HG02588 (cell line): Measurements from ENCODE around the gene PROK1.

Source experiments
- ATAC-seq: cut with Tn5 transposase; IDR thresholded peaks from one replicate; pipeline ENCODE4 v1.9.1; 2021; ENCODE audit warnings: mild to moderate bottlenecking, moderate library complexity; ENCODE audit not compliant: unreplicated experiment

The PROK1 gene

DNA sequence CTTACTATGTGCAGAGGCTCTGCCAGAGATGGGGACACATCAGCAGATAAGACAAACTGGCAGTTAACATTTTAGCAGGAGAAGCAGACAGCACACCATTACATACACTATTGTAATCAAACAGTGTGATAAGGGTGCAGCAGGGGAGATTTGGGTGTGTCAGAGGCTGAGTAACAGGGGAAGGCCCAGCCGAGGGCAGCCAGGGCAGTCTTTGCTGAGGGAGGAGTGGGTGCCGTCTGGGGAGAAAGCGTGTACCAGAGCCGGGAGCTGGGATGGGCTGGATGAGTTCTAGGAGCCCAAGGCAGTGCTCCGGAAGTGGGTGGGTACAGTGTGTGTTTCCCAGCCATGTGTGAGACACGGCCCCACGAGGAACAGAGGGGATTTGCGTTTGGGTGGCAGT lies 36.8 kb downstream of the PROK1 start:
- no peak for ATAC-seq

DNA sequence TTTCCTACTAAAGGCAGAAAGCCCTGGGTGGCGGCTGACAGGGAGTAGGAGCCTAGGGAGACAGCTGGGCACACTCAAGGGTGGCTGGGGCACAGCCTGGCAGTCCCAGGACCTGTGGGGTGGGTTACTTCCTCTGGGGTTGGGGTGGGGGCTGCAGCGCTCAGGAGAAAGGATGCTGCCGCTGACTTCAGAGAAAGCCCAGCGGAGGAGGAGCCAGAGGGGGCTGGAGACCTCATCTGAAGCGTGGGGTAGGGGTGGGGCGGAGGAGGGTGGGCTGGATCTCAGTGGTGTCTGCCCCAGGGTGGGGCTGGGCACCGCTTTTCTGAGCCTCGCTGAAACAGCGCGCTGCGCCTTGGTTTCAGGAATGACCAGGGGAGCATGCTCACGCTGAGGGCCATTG lies 37.2 kb downstream of the PROK1 start:
- ATAC-seq = no peak

DNA sequence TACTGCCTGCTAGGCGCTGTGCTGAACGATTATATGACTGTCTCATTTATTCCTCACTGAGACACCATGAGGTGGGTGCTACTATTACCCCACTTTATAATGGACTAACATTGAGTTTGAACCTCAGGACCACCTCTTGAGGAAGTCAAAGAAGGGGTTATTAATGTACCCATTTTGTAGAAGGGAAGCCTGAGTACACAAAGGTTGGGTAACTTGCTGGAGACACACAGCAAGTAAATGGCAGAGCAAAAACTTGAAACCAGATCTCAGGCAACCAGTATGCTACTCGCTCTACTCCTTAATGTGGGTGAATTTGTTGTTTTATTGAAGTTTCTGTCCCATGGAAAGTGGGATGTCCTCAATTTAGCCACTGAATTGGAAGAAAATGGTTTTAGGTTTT lies 37.9 kb downstream of the PROK1 start:
- ATAC-seq = no peak

DNA sequence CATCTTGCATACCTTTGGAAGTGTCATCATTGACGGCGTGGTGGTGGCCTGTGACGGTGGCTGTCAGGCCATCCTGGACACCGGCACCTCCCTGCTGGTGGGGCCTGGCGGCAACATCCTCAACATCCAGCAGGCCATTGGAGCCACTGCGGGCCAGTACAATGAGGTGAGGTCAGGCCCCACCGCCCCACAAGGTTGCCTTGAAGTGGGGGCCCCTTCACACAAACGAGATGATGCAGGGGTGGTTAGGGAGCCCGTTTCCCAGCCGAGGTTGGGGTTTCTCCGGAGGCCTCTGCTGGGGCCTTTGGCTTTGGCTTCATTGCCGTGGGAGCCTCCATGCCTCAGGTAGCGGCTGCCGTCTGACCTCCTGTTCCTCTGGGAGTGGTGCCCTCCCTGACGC lies 38.5 kb downstream of the PROK1 start:
- no peak for ATAC-seq

DNA sequence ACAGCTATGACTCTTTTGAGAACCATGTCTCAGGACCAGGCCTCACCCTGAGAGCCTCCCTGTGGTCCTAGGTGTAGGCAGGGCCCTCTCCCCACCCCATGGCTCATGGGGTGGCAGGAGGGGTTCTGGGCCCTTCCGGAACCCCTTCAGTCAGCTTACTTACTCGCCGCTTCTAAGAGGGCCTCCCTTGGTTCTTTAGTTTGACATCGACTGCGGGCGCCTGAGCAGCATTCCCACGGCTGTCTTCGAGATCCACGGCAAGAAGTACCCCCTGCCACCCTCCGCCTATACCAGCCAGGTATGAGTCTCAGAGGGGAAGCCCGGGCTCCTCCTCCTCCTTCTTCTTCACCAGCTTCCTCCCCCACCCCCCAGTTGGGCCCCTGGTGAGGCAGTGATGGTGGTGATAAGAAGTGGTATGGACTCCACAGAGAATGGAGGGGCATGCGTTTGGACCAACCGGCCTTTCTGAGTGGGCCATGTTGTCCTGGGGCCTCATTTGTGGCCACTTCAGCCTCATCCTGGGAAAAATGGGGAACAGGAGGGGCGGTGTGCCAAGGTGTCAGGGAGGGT lies 39.1 kb downstream of the PROK1 start:
- no peak for ATAC-seq

DNA sequence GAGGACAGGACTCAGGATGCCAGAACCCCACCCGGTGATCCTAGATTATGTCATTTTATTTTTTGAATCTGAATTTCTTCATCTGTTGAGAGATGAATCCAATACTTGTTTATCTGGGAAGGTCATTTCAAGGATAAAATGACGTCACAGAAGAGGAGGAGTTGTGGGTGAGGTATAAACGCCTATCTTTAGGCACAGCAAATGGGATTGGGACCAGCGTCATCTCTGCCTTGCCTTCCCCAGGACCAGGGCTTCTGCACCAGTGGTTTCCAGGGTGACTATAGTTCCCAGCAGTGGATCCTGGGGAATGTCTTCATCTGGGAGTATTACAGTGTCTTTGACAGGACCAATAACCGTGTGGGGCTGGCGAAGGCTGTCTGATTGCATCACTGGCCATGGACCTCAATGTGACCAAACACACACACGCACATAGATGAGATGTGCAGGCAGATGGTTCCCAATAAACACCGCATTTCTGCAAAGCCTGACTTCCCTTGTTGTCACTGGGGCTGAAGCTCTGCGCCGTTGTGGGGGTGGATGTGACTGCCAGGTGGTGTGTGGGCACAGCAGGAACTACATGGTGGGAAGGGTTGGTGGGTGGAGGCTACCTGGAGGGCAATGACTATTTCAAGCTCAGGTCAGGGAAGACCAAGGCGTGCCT lies 40.0 kb downstream of the PROK1 start:
- ATAC-seq = no peak

DNA sequence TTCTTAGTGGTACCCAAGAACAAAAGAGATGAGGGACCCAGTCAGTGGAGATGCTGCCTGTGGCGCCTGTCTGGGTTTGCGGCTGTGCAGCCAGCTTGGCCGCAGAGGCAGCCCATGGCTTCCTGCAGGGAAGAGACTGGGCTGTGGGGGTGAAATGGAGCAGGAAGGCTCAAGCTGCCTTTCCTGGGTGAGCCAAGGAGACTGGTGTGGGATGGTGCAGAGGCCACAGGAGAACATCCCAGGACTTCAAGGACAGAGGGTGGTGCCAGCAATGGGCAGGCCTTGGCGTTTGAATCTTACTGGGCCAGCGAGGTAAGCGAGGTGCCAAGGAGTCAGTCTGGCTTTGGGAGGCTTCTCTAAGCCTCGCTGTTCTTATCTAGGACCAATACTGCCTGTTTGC lies 41.6 kb downstream of the PROK1 start:
- no peak for ATAC-seq

DNA sequence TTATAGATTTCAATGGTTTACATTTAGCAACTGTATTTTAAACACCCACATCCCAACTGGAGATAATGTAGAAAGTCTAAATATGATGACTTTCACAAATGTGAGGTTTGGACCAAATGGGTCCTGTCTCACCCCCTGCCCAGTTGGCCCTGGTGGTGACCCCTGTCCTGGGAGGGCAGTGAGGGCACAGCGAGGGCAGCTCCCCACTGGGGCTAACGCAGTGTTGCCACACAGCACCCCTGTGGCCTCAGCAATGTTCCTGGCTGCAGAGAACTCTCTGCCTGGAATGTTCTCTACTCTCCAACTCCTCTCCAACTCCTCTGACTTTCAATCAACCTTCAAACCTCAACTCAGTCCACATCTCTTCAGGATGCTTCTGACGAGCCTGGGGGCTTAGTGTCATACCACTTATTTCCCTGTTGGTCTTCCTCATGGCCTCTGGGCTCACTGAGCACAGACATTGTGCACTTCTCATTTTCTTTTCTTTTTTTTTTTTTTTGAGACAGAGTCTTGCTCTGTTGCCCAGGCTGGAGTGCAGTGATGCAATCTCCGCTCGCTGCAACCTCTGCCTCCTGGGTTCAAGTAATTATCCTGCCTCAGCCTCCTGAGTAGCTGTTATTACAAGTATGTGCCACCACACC lies 42.2 kb downstream of the PROK1 start:
- no peak for ATAC-seq

DNA sequence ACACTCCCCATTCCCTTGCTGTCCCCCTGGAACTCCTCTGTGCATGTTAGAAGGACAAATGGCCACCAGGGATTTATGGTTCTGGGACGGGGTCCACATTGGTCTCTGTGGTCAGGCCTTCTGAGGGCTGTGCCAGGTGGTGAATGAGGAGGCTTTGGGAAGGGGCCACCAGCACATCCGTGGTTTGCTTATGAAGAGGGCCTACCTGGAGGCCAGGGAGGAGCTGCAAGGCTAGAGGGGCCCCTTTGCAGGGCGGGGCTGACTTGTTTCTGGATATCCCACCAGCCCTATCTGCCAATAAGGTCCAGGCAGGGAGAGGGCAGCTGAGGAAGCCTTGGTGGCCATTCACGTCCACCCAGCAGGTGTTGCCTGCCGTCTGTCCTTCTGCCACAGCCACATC lies 43.1 kb downstream of the PROK1 start:
- ATAC-seq = no peak

DNA sequence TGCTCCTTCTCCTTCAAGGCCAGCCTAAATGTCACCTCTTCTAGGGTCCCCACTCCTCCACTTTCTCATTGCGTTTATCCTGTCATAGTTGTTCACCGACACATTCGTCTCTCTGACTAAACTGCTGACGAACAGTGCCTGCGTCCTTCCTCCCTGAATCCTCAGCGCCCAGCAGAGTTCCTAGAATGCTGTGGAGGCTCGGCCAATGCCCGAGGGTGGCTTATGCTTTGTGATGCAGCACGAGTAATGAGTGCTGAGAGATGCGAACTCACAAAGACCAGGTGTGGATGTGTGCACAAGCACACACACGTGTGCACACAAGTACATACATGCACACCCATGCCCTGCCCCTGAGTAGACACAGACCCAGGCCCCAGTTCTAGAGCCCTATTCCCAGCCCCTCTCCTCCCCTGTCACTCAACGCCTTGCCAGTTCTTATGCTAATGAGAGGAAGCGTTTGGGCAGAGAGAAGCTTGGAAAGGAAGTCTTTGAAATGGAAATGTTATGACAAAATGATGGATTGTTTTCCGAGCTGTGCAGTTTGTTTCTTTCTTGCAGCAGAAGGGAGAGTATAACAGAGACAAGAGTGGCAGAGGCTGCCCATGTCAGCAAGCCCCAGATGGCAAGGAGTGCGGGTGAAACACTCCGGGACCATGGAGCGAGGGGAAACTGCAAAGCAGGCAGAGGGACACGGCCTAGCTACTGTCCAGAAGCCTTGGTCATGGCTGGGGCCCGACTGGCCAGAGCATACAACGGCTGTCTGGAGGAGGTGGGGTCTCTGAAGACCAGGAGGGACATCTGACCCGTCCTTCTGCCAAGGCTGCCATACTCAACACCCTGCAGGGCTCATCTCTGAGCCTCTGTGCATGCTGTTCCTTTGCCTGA lies 43.8 kb downstream of the PROK1 start:
- ATAC-seq = no peak

DNA sequence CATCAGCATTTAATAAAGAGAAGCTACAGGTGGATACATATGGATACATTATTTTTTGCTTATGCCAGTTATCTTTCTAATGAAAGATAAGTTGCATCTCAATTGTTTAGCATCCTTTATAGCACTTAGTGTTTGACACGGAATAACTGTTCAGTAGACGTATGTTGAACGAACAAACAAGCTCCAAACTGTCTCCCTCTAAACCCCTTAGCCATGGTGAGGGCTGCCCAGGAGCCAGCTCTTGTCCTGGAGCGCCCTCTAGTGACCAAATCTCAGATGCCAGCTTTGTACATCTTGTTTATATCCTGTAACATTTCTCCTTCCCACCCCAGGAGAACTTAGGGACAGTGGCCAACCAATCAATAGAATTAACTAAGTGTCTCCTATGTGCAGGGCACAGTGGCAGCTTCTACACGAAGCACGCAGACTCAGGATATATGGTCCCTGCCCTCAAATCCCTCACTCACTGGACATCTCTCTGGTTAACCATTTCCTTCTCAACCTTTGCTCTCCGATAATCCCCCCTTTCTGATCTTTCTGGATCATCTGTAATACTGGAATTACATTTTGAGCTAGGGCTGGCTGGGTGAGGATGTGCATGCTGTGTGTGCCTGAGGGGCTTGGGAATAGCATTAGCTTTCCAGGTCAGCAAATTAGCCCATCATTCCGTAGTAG lies 45.1 kb downstream of the PROK1 start:
- no peak for ATAC-seq

DNA sequence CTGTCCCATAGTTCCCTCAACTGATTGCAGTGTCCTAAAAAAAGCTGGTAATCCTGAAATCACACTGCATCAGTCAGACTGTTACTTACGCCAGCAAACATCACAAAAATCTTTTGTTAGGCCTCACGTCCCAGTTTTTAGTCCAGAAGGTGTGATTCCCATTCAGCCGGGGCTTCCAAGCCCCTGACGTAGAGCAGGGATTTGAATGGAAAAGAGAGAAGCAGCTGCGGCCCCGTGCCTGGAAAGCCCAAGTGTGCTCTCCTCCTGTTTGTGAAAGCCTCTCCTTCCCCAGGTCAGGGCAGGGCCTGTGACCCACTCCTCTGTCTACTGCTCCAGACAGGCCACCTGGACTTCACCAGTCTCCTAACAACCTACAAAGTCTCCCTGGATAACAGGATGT lies 47.3 kb downstream of the PROK1 start:
- ATAC-seq = no peak

DNA sequence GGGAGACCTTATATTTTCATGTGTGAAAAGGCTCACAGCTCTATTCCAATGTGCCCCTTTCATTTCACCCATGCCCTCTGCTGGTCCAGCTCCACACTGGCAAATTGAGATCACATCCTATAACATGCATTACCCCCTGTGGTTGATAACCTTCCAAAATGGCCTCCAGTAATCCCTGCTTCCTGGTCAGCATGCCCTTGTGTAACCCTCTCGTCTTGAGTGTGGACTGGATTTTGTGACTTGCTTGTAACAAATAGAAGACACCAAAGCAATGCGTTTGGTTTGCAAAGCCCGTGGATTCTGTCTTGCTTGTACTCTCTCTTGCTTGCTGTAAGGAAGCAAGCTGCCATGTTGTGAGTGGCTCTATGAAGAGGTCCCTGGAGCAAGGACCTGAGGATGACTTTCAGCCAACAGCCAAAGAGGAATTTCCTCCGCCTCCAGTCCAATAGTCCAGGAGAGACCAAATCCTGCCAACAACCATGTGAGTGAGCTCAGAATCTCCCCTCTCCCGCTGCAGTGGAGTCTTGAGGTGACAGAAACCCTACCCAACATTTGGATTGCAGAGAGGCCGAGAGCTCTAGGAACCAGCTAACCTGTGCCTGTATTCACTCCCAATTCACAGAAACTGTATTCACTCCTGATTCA lies 50.7 kb downstream of the PROK1 start:
- no peak for ATAC-seq

DNA sequence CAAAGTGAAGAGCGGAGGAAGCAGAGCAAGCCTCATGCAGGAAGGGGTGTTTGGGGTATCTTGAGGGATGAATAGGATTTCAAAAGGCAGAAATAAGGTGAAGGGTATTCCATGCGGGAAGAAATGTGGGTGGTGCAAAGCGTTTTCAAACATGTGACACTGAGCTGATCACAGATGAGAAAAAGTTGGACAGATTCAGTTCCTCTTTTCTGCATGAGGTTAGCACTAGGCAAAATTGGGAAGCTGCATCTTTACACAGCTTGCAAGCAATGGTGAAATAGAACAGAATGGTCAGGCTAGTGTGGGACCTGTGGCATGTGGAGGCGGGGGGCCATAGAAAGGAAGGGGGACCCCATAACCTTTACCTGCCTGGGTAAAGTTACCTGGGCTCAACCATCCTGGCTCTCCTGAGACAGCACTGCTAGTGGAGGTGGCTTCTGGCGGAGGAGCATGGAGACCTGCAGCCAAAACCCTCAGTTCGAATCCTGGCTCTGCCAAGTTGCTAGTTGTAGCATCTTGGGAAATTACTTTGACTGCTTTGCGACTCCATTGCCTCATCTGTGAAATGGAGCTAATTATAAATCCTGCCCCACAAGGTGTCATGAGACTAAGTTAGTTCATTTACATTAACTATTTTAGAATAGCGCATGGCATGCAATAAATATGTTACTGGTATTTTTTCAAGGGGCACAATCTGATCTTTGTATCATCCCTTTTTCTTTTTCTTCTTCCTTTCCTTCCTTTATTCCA lies 51.6 kb downstream of the PROK1 start:
- no peak for ATAC-seq

DNA sequence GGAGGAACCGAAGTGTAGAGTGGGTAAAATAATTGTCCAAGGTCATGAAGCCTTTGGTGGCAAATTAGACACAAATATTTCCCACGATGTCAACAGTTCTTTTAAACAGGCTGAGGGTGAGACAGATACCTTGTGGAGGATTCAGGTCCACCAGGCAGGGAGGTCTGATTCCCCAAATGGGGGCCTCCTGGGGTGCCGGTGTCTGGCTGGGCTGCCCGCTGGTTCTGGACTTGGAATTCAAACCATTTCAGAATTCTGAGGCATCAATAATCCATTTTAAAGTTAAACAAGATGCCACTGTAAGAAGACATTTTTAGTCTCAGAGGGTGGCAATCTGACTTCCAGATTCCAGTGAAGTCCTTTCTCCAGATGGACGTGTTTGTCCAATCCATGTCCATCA lies 52.5 kb downstream of the PROK1 start:
- no peak for ATAC-seq

DNA sequence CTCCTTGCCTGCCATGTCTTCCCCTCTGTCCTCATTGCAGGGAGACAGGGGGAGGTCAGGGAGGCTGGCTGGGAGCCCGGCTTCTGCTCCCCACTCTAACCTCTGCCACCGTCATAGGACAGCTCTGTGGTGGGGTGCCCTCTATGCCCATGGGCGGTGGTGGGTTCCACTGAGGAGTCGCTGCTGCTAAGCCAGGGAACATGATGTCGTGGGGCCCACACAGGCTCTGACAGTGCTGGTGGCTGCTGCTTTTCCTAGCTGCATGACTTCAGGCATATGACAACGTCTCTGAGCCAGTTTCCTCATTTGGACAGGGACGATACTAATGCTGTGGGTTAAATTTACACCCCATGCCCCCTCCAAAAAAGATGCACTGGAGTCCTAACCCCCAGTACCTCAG lies 53.3 kb downstream of the PROK1 start:
- ATAC-seq = no peak

DNA sequence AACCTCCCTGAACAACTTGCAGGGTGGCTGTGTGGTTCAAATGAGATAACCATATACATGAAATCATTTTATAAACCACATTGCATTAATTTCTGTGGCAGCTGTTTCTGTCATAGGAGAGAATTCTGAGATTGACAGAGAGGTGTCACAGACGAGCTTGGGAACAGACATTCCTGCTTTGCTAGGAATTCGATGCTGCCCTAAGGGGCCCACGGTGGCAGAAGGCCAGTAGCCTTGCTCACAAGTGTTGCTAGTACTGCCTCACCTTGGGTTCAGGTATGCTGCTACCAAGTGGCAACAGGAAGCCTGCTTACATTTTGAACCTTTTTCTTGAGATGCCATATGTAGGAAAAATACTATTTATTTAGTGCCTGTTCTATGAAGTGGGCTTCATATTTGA lies 54.6 kb downstream of the PROK1 start:
- ATAC-seq = no peak

DNA sequence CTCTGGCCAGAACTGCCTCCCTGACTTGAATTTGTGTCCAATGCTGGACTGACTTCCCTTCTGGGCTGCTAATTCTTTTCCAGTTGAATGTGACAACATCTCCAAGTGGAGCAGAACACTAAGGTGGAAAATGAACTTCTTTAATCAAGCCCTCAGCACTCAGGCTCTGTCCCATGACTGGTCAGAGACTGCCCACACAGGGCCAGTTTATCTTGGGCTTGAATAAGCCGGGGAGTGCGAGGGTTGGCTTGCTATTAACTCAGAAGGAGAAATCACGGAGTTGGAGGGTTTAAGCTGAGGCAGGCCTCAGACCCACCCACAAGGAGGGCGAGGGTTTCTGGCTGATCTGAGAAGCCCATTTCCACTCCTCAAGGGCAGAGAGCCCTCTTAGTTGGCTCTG lies 55.6 kb downstream of the PROK1 start:
- no peak for ATAC-seq
